Erythroblast (primary cell): Measurements from ENCODE around the gene PLD5.

Source experiments
- DNase-seq, 2 experiments: peaks; one replicate each; lab custom pipeline; 2025; lab: John Stamatoyannopoulos, UW
- GATA1 ChIP-seq: IDR thresholded peaks from 2 replicates; pipeline ENCODE4 v1.6.1; 2011; ENCODE audit warnings: low read depth, mild to moderate bottlenecking, control low read depth, low read length, moderate library complexity
- POLR2A ChIP-seq: IDR thresholded peaks from 2 replicates; pipeline ENCODE4 v1.6.1; 2011; ENCODE audit warnings: mild to moderate bottlenecking, low read length

PLD5 gene

GRCh38 chr1:242456726-242457269 is 67.7 kb downstream of the PLD5 start:
- DNase-seq: no peak
- no peak for TF ChIP-seq GATA1
- TF ChIP-seq POLR2A: no peak

GRCh38 chr1:242455052-242455361 is 69.5 kb downstream of the PLD5 start:
- TF ChIP-seq GATA1 (no peak), POLR2A (no peak)
- DNase-seq: no peak

GRCh38 chr1:242454262-242455051 is 70.0 kb downstream of the PLD5 start:
- DNase-seq: peak; percentile 13 to 36
- TF ChIP-seq POLR2A (no peak), GATA1 (no peak)

- no peak for DNase-seq
- TF ChIP-seq POLR2A (no peak), GATA1 (no peak)
These were observed 71.9 kb downstream of the PLD5 start for GRCh38 chr1:242452573-242452972.

- TF ChIP-seq POLR2A (no peak), GATA1 (no peak)
- no peak for DNase-seq
These were observed 74.8 kb downstream of the PLD5 start for GRCh38 chr1:242449661-242450060.

- DNase-seq: no peak
- TF ChIP-seq POLR2A (no peak), GATA1 (no peak)
These were observed 75.4 kb downstream of the PLD5 start for GRCh38 chr1:242448910-242449645.

- no peak for TF ChIP-seq GATA1
- TF ChIP-seq POLR2A: no peak
- no peak for DNase-seq
These were observed 76.8 kb downstream of the PLD5 start for GRCh38 chr1:242447689-242448088.

- TF ChIP-seq POLR2A: no peak
- no peak for DNase-seq
These were observed 83.7 kb downstream of the PLD5 start for GRCh38 chr1:242440757-242441156.

- no peak for DNase-seq
- TF ChIP-seq POLR2A (no peak), GATA1 (no peak)
These were observed 89.3 kb downstream of the PLD5 start for GRCh38 chr1:242435200-242435599.

- no peak for DNase-seq
- TF ChIP-seq GATA1 (no peak), POLR2A (no peak)
These were observed 91.9 kb downstream of the PLD5 start for GRCh38 chr1:242432491-242433095.

- DNase-seq: no peak
- TF ChIP-seq GATA1: no peak
- no peak for TF ChIP-seq POLR2A
These were observed 92.7 kb downstream of the PLD5 start for GRCh38 chr1:242431786-242432185.

- TF ChIP-seq POLR2A (no peak), GATA1 (no peak)
- no peak for DNase-seq
These were observed 93.5 kb downstream of the PLD5 start for GRCh38 chr1:242430956-242431355.

- TF ChIP-seq POLR2A (no peak), GATA1 (no peak)
- no peak for DNase-seq
These were observed 95.9 kb downstream of the PLD5 start for GRCh38 chr1:242428399-242429190.
